HG02884 (cell line): ENCODE data around the gene KBTBD6.
"Not testable (repeated sequence)": the region's sequence is repeated elsewhere in the genome, so short reads cannot be mapped to it uniquely, and the experiment has no call there.

Experiments used
- ATAC-seq: cut with Tn5 transposase; IDR thresholded peaks from one replicate; pipeline ENCODE4 v1.9.1; 2021; ENCODE audit warnings: mild to moderate bottlenecking, moderate library complexity; ENCODE audit not compliant: unreplicated experiment

KBTBD6 gene

GRCh38 chr13:41136396-41137031, 3.9 kb upstream of the KBTBD6 start:
- ATAC-seq = no peak

DNA sequence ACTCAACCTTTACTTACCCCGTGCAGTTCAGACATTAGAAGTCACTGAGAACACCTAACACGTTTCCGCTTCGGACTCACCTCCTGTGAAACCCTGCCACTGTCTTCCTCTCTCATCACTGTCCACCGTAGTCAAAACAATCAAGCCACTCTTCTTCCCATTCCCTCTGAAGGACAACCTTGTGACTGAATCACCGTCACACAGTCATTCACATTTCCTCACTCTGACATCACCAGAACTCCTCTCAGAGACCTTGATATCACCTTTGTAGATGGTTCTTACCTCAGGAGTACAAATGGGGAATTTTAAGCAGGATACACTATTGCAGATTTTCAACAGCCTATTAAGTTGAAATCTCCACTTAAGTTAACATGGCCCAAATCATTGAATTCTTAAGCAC, 1.3 kb upstream of the KBTBD6 start:
- no peak for ATAC-seq

- peak; percentile 3 for ATAC-seq
These were observed 716 bp downstream of the KBTBD6 start for GRCh38 chr13:41131660-41132511.

DNA sequence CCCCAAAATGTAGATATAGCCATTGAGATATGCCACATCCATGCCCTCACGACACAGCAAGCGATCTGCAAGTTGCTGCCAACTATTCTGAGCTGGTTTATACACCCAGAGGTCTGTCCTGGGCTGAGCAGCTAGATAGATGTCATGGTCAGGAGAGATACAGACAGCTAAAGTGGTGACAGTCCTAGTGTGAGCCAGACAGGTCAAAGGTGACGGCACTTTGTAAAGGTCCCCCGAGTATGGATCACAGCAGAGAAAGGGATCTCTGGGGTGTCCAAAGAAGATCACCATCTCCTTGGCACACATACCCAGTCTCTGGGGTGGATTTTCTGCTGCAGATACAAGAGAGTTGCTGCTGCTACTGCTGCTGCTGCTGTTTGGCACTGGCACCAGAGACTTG, 1.4 kb downstream of the KBTBD6 start:
- not testable (repeated sequence) for ATAC-seq

GRCh38 chr13:41130356-41130755, 2.2 kb downstream of the KBTBD6 start:
- no peak for ATAC-seq

DNA sequence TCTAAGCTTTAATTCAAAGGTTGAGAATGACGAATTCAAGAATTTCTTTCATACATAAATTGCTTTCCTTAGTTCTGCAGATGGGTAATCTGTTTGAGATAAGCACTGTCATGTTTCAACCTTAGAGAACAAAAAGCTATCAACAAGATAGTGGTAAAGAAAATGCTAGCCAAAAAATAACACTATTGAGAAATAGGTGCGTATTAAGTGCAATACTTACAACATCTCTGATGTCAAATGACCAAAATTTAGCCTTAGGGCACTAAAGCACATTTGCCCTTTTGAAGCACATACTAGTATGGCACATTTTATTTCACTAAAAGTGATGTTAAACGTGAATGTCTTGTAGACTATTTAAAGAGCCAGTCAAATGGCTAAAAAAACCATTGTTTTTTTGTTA, 4.9 kb downstream of the KBTBD6 start:
- no peak for ATAC-seq

DNA sequence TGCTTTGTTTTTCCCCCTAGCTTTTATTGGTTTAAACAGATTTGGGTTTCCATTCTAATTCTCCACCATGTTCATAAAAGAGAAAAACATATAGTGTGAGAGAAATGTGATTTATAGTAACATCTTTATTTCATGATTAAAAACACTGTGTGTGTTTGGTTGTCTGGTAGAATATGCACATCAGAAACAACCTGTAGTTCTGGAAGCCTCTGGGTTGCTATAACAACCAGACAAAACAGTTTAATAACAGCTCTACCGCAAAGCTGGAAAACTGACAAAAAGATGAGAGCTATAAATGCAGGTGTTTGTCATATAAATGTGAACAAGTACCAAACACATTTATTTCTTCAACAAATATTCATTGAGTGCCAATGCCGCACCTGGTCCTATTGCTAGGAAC, 9.8 kb downstream of the KBTBD6 start:
- ATAC-seq = no peak

GRCh38 chr13:41117869-41118268, 14.7 kb downstream of the KBTBD6 start:
- ATAC-seq = no peak

- ATAC-seq = no peak
These were observed 21.1 kb downstream of the KBTBD6 start for GRCh38 chr13:41111454-41111853.

DNA sequence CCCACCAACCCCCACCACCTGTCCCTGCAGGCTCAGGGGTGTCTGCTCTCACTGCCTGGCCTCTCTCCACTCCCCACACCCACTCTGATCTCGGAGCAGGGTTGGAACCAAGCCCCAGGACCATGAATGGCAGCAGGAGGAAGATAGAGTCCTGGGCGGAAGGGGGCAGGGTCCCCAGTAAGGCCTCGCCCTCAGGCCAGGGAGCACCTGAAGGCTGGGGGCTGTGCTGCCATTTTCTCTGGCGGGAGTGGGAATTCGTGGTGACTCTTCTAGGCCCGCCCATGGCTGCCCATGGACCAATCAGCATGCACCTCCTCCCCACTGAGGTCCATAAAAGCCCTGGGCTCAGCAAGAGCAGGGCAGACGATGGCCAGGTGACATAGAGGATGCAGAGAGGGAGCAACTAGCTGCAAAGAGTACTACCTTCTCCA, 25.0 kb downstream of the KBTBD6 start:
- ATAC-seq = no peak

- no peak for ATAC-seq
These were observed 25.5 kb downstream of the KBTBD6 start for GRCh38 chr13:41107104-41107571.

- no peak for ATAC-seq
These were observed 32.6 kb downstream of the KBTBD6 start for GRCh38 chr13:41099986-41100385.

DNA sequence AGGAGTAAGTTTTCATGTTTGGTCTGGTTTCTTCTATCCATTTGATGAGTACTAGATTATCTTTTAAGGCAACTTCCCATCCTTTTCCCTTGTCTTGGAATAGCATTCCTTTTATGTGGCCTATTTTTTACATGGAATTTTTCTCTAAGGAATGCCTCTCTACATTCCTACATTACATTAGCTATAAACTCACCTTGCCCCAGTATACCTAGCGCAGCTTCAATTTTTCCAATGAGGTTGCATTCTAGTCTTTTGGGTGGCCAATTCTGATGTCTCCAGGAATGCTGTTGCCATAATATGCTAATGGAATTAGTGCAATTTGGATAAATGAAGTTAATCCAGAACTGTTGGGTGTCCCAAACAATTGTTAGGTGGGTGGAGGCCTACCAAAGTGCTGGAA, 33.8 kb downstream of the KBTBD6 start:
- ATAC-seq = no peak

GRCh38 chr13:41095681-41096080, 36.9 kb downstream of the KBTBD6 start:
- not testable (repeated sequence) for ATAC-seq

DNA sequence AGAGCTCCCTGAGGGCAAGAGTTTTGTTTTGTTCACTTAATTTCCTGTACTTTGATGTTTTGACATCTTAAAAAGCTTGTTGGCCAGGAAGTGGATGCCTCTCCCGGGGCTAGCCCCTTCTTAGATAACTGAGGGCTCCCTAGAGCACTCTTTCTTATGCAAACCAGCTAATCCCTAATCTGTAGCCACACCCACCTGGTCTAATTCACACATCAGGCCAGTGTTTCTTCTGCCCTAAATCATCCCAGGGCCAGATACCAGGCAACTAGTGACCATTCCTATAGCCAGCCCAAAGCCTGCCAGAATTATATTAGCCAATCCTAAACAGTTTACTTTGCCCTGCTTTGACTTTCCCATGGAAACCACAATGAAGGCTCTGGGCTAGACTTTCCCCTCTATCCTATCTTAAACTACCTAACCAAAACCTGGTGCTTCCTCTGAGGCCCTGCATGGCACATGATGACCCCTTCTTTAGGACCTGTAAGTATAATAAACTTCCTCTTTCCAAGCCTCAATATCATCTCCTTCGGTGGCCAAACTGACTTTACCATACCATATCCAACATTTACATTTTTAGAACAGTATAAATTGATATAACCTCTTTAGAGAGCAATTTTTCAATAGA, 46.5 kb downstream of the KBTBD6 start:
- no peak for ATAC-seq

- ATAC-seq = no peak
These were observed 52.9 kb downstream of the KBTBD6 start for GRCh38 chr13:41079725-41080124.
